Left ventricle myocardium superior (tissue), 1 donor: ENCODE data around the gene COPS4. TPM values are rescaled to one million over a fixed set of nuclear protein-coding genes. Genes with fewer than 3 reads are reported as not detected.
A peak's percentile ranks its signal among the peaks of the same experiment; 100 is the strongest.
"Not testable (repeated sequence)": the region's sequence is repeated elsewhere in the genome, so short reads cannot be mapped to it uniquely, and the experiment has no call there.

Experiments used
- ATAC-seq: fragments of 200-7000 bp; cut with Tn5 transposase; one replicate; pipeline ENCODE4 v1.9.1; 2020; ENCODE audit warnings: mild to moderate bottlenecking, moderate library complexity
- DNase-seq: peaks from one replicate; pipeline ENCODE4 v3.0.0-alpha.2; 2020
- intact Hi-C: fragments of 100-400 bp; cut with micrococcal nuclease; formaldehyde crosslinking; loops from one replicate; pipeline ENCODE4 v1.11.0; 2022
- total RNA-seq: library from RNA; stranded (reverse); fragmentation: NEBNext Ultra II Directional; extraction: Animal tissue kit (Norgen Biotek cat#: 25700); gene quantifications from one replicate; pipeline ENCODE4 v1.2.1, GENCODE V29; 2021
- donor health status: DM: no; HTN: yes; CAD: no; lungs with severe emphysema.

COPS4 gene
- total RNA-seq, 1 donor from 2014 or later = 49.2 TPM

GRCh38 chr4:83074086-83074704 lies 39.2 kb downstream of the COPS4 start:
- ATAC-seq (peak; percentile 30), DNase-seq (no peak)
- intact Hi-C loops = loop anchor here (10.0 kb wide), 1 partner anchor 191 kb away; no protein-coding TSS in a partner anchor

- intact Hi-C loops = loop anchor here (10.0 kb wide), 1 partner anchor 190 kb away; no protein-coding TSS in a partner anchor
- not testable (repeated sequence) for DNase-seq, ATAC-seq
Observed at GRCh38 chr4:83074783-83075182, 39.8 kb downstream of the COPS4 start.

DNA sequence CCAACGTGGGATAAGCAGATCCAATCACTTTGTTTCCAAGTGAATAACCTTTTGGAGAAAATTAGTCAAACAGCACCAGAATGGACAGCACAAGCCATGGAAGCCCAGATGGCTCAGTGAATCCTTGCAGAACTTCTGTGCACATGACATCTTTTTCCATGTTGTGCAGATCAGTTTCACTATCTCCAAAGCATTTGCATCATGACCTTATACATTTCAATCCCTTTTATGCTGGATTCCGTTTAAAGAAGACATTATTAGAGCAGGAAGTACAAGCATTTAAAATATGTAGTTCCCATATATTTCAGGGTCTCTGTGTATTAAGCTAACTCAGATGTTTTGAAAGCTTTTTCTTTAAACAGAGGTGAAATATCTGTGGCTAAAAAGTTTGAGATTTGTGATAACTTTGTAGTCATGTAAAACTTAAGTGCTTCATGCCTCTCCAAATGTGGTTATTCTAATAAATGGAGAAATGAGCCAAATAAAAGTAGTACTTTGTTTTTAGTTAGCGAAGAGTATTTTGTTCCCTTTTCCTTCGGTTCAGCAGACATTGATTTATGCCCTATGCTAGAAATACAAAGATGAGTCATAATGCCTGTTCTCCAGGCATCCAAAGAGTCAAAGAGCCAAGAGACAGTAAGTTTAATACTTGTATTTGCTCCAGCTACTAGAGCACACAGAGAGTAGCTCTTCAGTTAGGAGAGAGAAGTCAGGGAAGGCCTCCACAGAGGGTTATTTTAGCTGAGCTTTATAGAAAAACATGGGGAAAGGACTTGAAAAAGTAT lies 40.5 kb downstream of the COPS4 start:
- no peak for DNase-seq
- ATAC-seq = peak; percentile 36
- intact Hi-C loops = loop anchor here (10.0 kb wide), 1 partner anchor 189 kb away; no protein-coding TSS in a partner anchor

DNA sequence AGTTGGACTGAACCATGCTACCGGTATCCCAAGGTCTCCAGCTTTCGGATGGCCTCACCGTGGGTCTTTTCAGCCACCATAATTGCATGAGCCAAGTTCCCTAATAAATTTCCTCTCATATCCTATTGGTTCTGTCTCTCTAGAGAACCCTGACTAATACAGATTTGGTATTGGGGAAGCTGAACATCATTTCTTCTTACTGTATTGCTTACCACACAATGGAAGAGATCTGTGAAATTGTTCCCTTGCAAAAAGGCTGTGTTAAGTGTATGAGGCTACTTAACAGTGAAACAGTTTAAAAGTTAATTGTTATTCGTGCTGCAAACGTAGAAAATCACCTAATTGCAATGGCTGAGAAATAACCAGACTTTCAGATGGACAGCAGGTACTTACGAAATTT lies 45.6 kb downstream of the COPS4 start:
- intact Hi-C loops = no loop called here
- DNase-seq = no peak

GRCh38 chr4:83082777-83083176 lies 47.8 kb downstream of the COPS4 start:
- ATAC-seq (no peak), DNase-seq (no peak)
- intact Hi-C loops = no loop called here

More for the DNA sequence above, 45.6 kb downstream of the COPS4 start:
- ATAC-seq = no peak

GRCh38 chr4:83083925-83084475 lies 49.0 kb downstream of the COPS4 start:
- peak; percentile 69 for ATAC-seq
- no peak for DNase-seq
- intact Hi-C loops = no loop called here

DNA sequence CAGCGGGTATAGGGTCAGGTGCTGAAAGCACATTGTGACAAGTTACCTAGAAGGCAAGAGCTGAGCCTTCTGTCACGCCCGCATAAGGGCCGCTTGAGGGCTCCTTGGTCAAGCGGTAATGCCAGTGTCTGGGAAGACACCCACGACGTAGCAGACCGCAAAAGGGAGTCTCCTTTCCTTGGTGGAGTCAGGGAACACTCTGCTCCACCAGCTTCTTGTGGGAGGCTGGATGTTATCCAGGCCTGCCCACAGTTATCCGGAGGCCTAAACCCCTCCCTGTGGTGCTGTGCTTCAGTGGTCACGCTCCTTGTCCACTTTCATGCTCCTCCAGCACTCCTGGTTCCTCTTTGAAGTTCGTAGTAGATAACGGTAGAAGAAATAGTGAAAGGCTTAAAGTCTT lies 50.0 kb downstream of the COPS4 start:
- DNase-seq, ATAC-seq, intact Hi-C loops: not testable (repeated sequence)

DNA sequence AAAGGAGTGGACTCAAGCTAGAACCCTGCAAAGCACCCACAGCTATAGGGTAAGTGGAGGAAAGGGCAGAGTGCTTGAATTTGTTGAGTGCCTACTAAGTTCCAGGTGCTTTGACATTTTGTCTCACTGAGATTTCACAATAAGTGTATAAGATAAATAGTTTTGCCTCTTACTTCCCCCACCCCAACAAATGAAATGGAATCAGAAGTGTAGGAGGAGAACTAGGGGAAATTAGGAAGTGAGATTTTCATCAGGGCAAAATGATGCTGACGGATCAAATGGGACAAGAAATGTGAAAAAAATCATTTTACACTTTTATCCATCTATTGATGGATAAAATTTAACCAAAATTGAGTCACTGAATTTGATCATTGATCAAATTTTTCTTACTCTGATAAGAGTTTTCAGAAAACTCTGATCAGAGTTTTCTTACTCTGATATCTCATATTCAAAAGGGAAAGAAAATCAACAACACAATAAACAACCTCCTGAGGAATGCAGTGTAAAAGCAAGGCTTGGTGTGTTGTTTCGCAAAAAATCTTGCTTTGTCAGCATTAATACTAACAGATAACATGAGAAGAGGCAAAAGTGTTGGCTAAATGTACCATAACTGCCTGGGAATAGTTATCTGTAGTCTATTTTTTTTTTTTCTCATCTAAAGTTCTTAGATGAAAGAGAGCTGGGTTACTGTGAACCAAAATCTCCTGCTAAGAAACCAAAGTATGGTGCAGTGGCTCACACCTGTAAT lies 54.6 kb downstream of the COPS4 start:
- ATAC-seq = no peak
- intact Hi-C loops = no loop called here
- DNase-seq = no peak

GRCh38 chr4:83093060-83093640 lies 58.2 kb downstream of the COPS4 start:
- no peak for DNase-seq
- ATAC-seq = no peak
- intact Hi-C loops = no loop called here

GRCh38 chr4:83096397-83096796 lies 61.4 kb downstream of the COPS4 start:
- ATAC-seq (no peak), DNase-seq (no peak)
- intact Hi-C loops = no loop called here

GRCh38 chr4:83104991-83105390 lies 70.0 kb downstream of the COPS4 start:
- intact Hi-C loops = no loop called here
- ATAC-seq (no peak), DNase-seq (no peak)

DNA sequence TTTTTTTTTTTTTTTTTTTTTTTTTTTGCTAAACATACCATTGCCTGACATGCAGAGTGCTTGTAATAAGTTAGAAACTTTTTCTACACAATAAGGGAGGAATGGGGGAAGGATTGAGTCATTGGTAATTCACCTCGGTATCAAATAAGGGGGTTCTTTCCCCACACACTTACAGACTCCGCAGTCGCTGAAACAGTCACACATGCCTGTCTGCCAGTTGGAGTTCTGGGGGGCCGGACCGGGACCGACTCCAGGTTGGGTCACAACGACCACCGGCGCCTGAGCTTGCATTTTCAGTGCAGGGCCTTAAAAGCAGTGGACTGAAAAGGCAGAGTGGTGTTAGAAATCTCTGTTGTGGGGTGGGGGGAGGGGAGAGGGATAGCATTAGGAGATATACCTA lies 72.6 kb downstream of the COPS4 start:
- ATAC-seq = no peak
- intact Hi-C loops = no loop called here
- DNase-seq = no peak

DNA sequence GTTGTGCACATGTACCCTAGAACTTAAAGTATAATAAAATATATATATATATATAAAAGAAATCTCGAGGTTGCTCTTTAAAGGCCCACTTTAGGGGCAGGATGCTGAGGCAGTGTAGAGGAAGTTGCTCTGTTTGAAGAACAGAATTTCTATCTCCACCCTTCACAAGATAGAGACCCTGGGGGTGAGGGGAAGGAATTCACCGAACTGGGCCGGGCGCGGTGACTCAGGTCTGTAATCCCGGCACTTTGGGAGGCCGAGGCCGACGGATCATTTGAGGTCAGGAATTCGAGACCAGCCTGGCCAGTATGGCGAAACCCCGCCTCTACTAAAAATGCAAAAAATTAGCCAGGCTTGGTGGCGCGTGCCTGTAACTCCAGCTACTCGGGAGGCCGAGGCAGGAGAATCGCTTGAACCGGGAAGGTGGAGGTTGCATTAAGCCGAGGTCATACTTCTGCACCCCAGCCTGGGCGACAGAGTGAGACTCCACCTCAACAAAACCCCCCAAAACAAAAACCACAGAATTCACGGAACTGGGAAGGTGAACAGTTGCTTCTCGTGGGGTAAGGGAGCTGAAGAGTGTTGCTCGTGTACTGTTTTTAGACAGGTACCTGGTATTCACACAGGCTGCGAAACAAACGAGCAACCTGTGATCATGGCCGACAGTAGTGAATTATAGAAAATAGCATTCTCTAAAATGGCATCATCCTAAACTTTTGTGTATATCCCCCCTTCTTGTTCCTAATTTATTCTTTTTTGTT lies 73.3 kb downstream of the COPS4 start:
- ATAC-seq (no peak), DNase-seq (no peak)

DNA sequence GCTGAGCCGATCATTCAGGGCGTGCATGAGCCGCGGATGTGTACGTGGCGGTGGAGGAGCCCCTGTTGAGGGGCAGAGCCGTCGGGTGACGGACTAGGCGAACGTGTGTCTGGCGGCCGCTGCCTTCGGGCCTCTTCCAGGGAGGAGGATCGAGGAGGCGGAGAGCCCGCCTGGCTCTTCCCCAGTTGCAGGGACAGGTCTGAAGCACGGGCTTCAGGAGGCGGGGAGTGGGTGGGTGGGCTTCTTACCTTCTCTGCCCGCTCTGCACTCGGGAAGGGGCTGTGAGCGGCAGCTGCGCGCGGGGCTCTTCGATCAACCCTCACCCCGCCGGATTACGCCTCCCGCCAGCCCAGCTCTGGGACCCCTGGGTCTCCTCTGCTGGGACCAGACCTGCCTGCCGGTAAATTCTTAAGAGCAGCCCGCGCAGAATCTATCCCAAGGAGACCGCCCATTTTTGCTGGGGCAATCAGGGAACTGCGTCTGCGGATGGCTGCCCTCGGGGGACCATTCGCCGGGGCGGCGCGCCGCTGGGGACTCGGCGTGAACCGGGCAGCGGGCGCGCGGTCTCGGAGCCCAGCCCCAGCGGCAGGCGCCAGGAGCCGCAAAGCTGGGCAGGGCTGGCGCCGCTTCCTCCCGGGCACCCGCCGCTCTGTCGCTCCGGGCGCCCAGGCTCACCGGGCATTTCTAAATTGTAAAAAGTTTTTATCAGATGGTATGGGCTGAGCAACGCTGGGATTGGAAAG lies 74.7 kb downstream of the COPS4 start:
- intact Hi-C loops = no loop called here
- peak; percentile 89 for ATAC-seq
- peak; percentile 60 for DNase-seq

More for the DNA sequence above, 73.3 kb downstream of the COPS4 start:
- intact Hi-C loops = no loop called here

GRCh38 chr4:83110223-83110945 lies 75.4 kb downstream of the COPS4 start:
- peak; percentile 98 for ATAC-seq

GRCh38 chr4:83110970-83111750 lies 76.2 kb downstream of the COPS4 start:
- ATAC-seq = no peak
- DNase-seq = no peak
- intact Hi-C loops = no loop called here

More at GRCh38 chr4:83110223-83110945, 75.4 kb downstream of the COPS4 start:
- peak; percentile 89 for DNase-seq
- intact Hi-C loops = no loop called here
